Fibroblast of villous mesenchyme (primary cell): ENCODE results near the gene SATB2. TPM values are rescaled to one million over a fixed set of nuclear protein-coding genes. Genes with fewer than 3 reads are reported as not detected.

Source experiments
- DNase-seq: peaks from one replicate; pipeline ENCODE4 v3.0.0-alpha.2; 2010; ENCODE audit warnings: low read depth
- H3K4me3 ChIP-seq: 2 replicates; pipeline ENCODE4 v1.5.1; 2011; ENCODE audit warnings: low read depth, mild to moderate bottlenecking, low read length
- total RNA-seq: library from RNA; depleted of rRNA; stranded (reverse); fragments of >200 nt; gene quantifications from 2 replicates; pipeline ENCODE4 v1.2.3, GENCODE V29; 2012
- TF ChIP-seq, protein P1 (sequence below): IDR thresholded peaks from 2 replicates; pipeline ENCODE4 v1.5.1; 2012; ENCODE audit warnings: low read depth, mild to moderate bottlenecking, low read length; ENCODE audit not compliant: insufficient read depth

The SATB2 gene
- total RNA-seq, 1 donor: 13.0 TPM

DNA sequence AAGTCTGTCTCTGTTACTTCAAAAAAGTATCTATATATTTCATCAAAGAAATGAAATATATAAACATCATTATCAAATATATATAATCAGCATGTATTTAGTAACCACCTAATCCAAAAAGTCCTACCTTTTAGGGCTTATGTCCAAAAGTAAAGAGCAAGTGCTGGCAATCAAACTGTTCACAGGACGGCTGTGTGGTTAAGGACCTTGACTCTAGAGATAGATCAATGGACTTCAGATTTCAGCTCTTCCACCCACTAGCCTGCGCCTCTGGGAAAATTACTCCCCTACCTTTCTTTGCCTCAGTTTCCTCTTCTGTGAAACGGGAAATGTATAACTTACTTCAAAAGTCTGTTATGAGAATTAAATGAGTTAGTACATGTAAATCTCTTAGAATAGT lies 29.4 kb downstream of the SATB2 start:
- DNase-seq: no peak
- no peak overlapping the region for H3K4me3 ChIP-seq
- TF ChIP-seq, protein P1, sequence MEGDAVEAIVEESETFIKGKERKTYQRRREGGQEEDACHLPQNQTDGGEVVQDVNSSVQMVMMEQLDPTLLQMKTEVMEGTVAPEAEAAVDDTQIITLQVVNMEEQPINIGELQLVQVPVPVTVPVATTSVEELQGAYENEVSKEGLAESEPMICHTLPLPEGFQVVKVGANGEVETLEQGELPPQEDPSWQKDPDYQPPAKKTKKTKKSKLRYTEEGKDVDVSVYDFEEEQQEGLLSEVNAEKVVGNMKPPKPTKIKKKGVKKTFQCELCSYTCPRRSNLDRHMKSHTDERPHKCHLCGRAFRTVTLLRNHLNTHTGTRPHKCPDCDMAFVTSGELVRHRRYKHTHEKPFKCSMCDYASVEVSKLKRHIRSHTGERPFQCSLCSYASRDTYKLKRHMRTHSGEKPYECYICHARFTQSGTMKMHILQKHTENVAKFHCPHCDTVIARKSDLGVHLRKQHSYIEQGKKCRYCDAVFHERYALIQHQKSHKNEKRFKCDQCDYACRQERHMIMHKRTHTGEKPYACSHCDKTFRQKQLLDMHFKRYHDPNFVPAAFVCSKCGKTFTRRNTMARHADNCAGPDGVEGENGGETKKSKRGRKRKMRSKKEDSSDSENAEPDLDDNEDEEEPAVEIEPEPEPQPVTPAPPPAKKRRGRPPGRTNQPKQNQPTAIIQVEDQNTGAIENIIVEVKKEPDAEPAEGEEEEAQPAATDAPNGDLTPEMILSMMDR: no peak

DNA sequence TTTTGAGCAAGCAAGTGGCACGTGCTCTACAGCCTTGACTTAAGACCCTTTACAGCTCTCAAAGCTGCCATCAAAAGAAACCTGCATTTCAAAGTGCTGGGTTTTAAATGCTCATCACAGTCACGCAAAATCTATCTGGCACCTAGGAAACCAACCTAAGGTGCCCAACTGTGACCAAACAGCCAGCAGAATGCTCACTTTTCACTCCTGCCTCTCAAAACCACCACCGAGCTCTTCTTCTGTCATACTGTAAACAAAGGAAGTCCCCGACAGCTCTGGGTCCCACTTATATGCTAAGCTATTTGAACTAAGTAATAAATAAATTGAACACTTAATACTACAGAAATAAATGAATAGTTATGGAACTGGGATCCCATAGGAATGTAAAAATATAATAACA lies 33.6 kb downstream of the SATB2 start:
- TF ChIP-seq, protein P1: no peak
- no peak overlapping the region for H3K4me3 ChIP-seq
- no peak for DNase-seq

DNA sequence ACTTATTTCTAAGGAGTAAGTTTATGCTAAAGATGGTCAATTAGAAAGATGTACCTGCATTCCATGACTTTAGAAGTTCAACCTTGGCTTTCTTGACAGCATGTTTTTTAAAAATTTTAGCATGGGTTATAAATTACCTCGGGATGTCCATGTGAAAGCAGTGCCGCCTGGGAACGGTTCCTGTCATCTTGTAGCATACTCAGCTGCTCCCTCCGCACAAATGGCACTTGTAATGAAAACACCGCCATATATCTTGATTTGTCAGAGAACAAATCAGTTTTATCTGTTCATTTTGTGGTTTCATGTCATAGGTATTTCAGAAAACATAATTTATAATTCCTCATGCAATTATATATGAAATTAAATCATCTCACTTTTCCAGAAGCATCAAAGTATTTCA lies 38.3 kb downstream of the SATB2 start:
- TF ChIP-seq, protein P1: no peak
- H3K4me3 ChIP-seq: no peak overlapping the region
- no peak for DNase-seq

- no peak overlapping the region for H3K4me3 ChIP-seq
- DNase-seq: no peak
- TF ChIP-seq, protein P1: no peak
Observed at GRCh38 chr2:199414465-199414864, 43.3 kb downstream of the SATB2 start.

GRCh38 chr2:199414001-199414400 lies 43.7 kb downstream of the SATB2 start:
- TF ChIP-seq, protein P1: no peak
- DNase-seq: no peak
- H3K4me3 ChIP-seq: no peak overlapping the region

GRCh38 chr2:199409759-199410529 lies 47.8 kb downstream of the SATB2 start:
- TF ChIP-seq, protein P1: no peak
- DNase-seq: peak; percentile 6
- H3K4me3 ChIP-seq: no peak overlapping the region

DNA sequence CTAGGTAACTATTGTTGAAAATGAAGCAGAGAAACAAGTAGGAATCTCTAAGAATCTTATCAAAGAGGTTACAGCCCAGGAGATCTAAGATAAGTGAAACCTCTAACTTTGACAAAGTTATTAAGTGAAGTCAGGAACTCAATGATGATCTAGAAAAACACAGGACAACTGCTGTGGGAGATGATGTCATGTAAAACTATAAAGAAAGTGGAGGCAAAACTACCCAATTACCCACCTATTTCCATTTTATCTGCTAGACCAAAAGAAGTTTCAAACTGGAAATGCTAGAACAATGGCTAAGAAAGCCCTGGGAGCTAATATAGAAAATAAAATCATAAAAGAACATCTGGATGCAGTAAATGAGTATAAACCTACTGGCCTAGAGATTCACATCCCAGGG lies 50.3 kb downstream of the SATB2 start:
- H3K4me3 ChIP-seq: no peak overlapping the region
- no peak for DNase-seq
- TF ChIP-seq, protein P1: no peak
